Astrocyte (in vitro differentiated cells and primary cell): ENCODE measurements around the gene MYL10.

Experiments used
- CTCF ChIP-seq: IDR thresholded peaks from 2 replicates; pipeline ENCODE4 v1.5.1; 2011; ENCODE audit warnings: low read depth, mild to moderate bottlenecking, inconsistent platforms, low read length, moderate library complexity; ENCODE audit not compliant: insufficient read depth
- EZH2 ChIP-seq: IDR thresholded peaks from 2 replicates; pipeline ENCODE4 v1.6.1; 2012; ENCODE audit warnings: mild to moderate bottlenecking, low read length, inconsistent platforms; ENCODE audit not compliant: insufficient read depth

GRCh38 chr7:101666293-101666692, 37.2 kb upstream of the MYL10 start:
- TF ChIP-seq CTCF (no peak), EZH2 (no peak)
